Measurements from ENCODE around the gene CORO1C. TPM values are rescaled to one million over a fixed set of nuclear protein-coding genes. Genes with fewer than 3 reads are reported as not detected.

CORO1C gene
- total and polyA plus RNA-seq, 10 donors, result 12.0 to 119 (median 74.8) TPM

- H3K4me3 ChIP-seq, result no peak overlapping the region
- H3K9me3 ChIP-seq, result no peaks in the 10 kb centered on the region
- TF ChIP-seq POLR2AphosphoS5 (IDR thresholded peaks at IDR 0.05), result no peak
- no peak for TF ChIP-seq CTCF (IDR thresholded peaks at IDR 0.05 in 8 of 11, conservative IDR thresholded peaks at IDR 0.05 in 3 of 11)
- no peak for TF ChIP-seq POLR2A (IDR thresholded peaks at IDR 0.05)
- peaks cover 0 to 53% (median 27%) of the 10 kb centered on the region in 6 donors for H3K4me1 ChIP-seq
- no peaks in the 10 kb centered on the region for H3K36me3 ChIP-seq
- H3K27me3 ChIP-seq (replicated peaks in 1 of 7), result peaks cover 0 to 19% (median 0%) of the 10 kb centered on the region in 7 donors
- H3K27ac ChIP-seq, result no peak overlapping the region
- 88 to 96% (median 89%) methylated on average over 1 of the region's 1 CpG for WGBS, 5 donors
- DNase-seq, result no peak
- intact Hi-C loops (cut with DNase I; ENCODE audit: low total_unique reads), result no loop called here
Measured at GRCh38 chr12:108770963-108771362, 39.6 kb upstream of the CORO1C start.

DNA sequence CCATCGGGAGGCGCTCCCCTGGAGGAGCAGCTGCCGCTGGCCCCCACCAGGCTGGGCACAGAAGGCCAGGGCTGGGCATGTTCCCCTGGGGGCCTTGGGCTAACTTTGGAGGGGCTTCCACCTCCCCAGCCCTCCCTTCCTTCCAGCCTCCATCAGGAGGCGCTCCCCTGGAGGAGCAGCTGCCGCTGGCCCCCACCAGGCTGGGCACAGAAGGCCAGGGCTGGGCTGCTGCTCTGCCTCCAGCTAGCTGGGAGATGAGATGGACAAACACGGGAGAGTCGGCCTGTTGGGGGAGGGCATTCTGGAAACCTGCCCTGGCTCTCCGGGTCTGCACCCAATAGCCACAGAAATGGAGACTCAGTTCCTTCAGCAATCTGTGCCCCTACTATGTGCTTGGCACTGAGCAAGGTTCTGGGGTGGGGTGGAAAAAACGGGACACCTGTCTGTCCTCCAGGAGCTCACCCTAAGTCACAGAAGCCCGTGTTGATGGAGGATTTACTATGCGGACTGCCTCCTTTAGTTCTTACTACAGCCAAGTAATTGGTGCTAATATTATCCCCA, 39.0 kb upstream of the CORO1C start:
- intact Hi-C loops (cut with DNase I; ENCODE audit: low total_unique reads), result no loop called here
- Histone ChIP-seq H3K4me3 (no peak overlapping the region), H3K9me3 (no peaks in the 10 kb centered on the region), H3K4me1 (peaks cover 0 to 53% (median 28%) of the 10 kb centered on the region in 6 donors), H3K27ac (no peak overlapping the region), H3K36me3 (no peaks in the 10 kb centered on the region), H3K27me3 (replicated peaks in 1 of 7) (peaks cover 0 to 19% (median 0%) of the 10 kb centered on the region in 7 donors)
- 77 to 89% (median 86%) methylated on average over 6 to 11 of the region's 11 CpGs for WGBS, 5 donors
- DNase-seq, result no peak
- TF ChIP-seq POLR2AphosphoS5 (IDR thresholded peaks at IDR 0.05) (no peak), POLR2A (IDR thresholded peaks at IDR 0.05) (no peak), CTCF (IDR thresholded peaks at IDR 0.05 in 8 of 11, conservative IDR thresholded peaks at IDR 0.05 in 3 of 11) (no peak)

DNA sequence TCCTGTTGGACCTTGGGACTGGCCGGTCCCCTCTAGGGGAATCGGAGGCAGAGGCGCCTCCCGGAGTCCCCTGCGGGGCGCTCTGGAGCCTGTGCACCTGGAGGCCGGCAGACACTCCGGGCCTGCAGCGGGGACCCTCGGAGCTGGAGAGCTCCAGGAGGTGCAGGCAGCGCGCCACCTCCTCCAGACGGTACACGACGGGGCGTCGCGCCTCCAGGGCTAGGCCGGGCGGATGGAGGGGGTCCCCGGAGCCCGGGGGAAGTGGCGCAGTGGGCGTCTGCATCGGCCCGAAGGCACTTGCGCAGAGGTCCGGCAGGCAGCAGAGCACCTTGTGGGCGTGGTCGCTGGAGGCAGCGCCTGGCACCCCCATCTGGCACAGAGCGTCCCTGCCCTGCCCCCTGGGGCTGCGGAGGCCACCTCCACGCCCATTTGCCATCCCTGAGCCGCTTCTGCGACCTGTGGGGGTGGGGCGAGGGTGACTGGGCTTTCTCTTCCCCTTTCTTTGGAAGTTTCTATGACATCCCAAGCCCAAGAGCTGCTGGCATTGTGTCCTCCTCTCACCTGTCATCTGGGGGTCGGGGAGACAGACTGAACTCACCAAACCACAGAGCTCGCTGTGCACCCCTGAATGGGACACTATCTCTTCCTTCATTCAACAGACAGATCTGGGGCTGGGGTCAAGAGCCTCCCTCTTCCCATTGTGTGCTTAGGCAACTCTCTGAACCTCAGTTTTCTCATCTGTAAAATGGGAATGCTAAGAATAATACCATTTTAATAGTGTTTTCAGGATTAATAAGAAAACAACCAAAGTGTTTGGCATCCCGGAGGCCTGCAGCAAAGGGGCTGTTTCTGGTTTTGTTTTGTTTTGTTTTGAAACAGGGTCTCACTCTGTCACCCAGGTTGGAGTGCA, 37.5 kb upstream of the CORO1C start:
- peaks cover 0 to 39% (median 23%) of the 10 kb centered on the region in 6 donors for H3K4me1 ChIP-seq
- peaks cover 0 to 19% (median 0%) of the 10 kb centered on the region in 7 donors for H3K27me3 ChIP-seq (replicated peaks in 1 of 7)
- no peaks in the 10 kb centered on the region for H3K9me3 ChIP-seq
- DNase-seq, result peak; percentile 87
- TF ChIP-seq CTCF (IDR thresholded peaks at IDR 0.05 in 8 of 11, conservative IDR thresholded peaks at IDR 0.05 in 3 of 11) (peak in 3 of 11 experiments; percentile 19 to 33 (median 19)), POLR2A (IDR thresholded peaks at IDR 0.05) (no peak), POLR2AphosphoS5 (IDR thresholded peaks at IDR 0.05) (peak in 2 of 3 donors; percentile 58)
- H3K27ac ChIP-seq, result peak overlapping the region in 1 of 8 donors; percentile 10
- 9 to 16% (median 11%) methylated on average over 29 to 40 of the region's 40 CpGs for WGBS, 5 donors
- intact Hi-C loops (cut with DNase I; ENCODE audit: low total_unique reads), result no loop called here
- no peaks in the 10 kb centered on the region for H3K36me3 ChIP-seq
- H3K4me3 ChIP-seq, result peak overlapping the region in 7 of 8 donors; percentile 17 to 69 (median 34)

- TF ChIP-seq POLR2AphosphoS5 (IDR thresholded peaks at IDR 0.05), result no peak
- no peak for TF ChIP-seq CTCF (IDR thresholded peaks at IDR 0.05 in 8 of 11, conservative IDR thresholded peaks at IDR 0.05 in 3 of 11)
- TF ChIP-seq POLR2A (IDR thresholded peaks at IDR 0.05), result no peak
- H3K9me3 ChIP-seq, result no peaks in the 10 kb centered on the region
- no peak overlapping the region for H3K27ac ChIP-seq
- intact Hi-C loops (cut with DNase I; ENCODE audit: low total_unique reads), result no loop called here
- H3K36me3 ChIP-seq, result no peaks in the 10 kb centered on the region
- H3K27me3 ChIP-seq (replicated peaks in 1 of 7), result peaks cover 0 to 19% (median 0%) of the 10 kb centered on the region in 7 donors
- 88 to 95% (median 94%) methylated on average over 6 of the region's 6 CpGs for WGBS, 5 donors
- H3K4me1 ChIP-seq, result peaks cover 0 to 23% (median 13%) of the 10 kb centered on the region in 6 donors
- no peak overlapping the region for H3K4me3 ChIP-seq
- DNase-seq, result no peak
Measured at GRCh38 chr12:108766294-108766693, 35.0 kb upstream of the CORO1C start.

Data from spleen (tissue), 11 donors.